Coronary artery (tissue), 2 donors: ENCODE results near the gene HIKESHI.

Experiments used
- DNase-seq: peaks from one replicate; pipeline ENCODE4 v3.0.0-alpha.2; 2017; ENCODE audit warnings: low spot score
- H3K27ac ChIP-seq, 2 donors: fragments of 200-600 bp; sonication (generic); one replicate each; pipeline ENCODE4 v1.5.1; 2016 to 2019
- H3K4me3 ChIP-seq: fragments of 200-600 bp; sonication (generic); 2 replicates; pipeline ENCODE4 v1.5.1; 2016; ENCODE audit warnings: mild to moderate bottlenecking, moderate library complexity
- CTCF ChIP-seq: fragments of 200-600 bp; sonication (generic); IDR thresholded peaks from one replicate; pipeline ENCODE4 v1.5.1; 2019; ENCODE audit warnings: antibody characterized with exemption

The HIKESHI gene

GRCh38 chr11:86374586-86374985, 72.5 kb downstream of the HIKESHI start, which contains the start of gene CCDC81:
Gene CCDC81, plus strand, starts transcription at chr11:86374887. Its CDS starts 277 bp downstream, at chr11:86375164.
- no peak for TF ChIP-seq CTCF
- peak within 1 kb of the TSS; percentile 63 for H3K4me3 ChIP-seq
- H3K27ac ChIP-seq = no peak within 1 kb of the TSS
- no peak for DNase-seq

DNA sequence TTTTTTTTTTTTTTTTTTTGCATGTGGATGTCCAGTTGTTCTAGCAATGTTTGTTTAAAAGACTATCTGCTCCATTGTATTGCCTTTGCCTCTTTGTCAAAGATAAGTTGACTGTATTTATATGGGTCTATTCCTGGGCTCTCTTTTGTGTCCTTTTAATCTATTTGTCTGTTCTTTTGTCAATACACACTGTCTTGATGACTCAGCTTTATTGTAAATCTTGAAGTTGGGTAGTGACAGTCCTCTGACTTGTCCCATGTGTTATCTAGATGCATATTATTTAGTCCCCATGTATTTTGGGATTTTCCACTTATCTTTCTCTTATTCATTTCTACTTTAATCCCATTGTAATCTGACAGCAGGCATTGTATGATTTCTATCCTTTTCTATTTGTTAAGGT, 75.9 kb downstream of the HIKESHI start:
- no peak for TF ChIP-seq CTCF
- no peak for DNase-seq
- no peak overlapping the region for H3K4me3 ChIP-seq

GRCh38 chr11:86380295-86381059, 78.4 kb downstream of the HIKESHI start:
- no peak for TF ChIP-seq CTCF
- no peak for DNase-seq
- H3K27ac ChIP-seq = no peak overlapping the region
- no peak overlapping the region for H3K4me3 ChIP-seq

More for the DNA sequence above, 75.9 kb downstream of the HIKESHI start:
- H3K27ac ChIP-seq = no peak overlapping the region

DNA sequence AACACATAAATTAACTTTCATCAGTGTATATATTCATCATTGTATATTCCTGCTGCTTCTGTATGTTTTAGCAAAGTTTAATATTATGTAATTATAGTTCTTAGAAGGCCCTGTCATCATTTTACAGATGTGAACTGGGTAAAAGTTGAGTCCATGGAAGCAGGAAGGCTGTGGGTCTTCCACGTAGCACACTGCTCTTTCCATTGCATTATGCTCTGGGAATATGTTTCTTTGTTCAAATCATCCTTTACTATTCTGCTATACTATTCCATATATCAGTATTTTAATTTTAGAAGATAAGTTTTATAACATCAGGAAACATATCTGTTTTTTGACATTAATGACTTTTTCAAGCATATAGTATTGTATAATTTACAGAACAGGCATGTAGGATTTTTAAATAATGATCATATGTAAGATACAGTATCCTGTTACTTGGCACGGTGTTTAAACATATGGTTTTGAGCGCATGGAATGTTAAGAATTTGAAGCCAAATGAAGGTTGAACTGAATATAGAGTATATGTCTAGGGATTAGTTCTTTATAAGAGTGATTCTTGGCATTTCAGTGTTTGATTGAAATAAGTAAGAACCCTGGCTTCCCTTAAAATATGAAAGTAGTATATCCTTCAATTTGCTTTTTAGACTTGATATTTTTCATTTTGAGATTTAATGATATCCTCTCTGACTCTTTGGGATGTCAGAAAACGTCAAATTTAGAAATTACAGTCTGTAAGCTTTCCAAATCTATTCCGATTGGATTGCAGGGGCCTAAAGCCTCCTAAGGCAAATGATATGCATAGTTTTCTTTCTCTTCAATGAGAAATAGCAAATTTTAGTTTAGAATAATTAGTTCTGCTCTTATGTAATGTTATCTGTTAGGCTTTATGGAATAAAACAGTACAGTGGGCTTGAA, 81.3 kb downstream of the HIKESHI start:
- no peak for TF ChIP-seq CTCF
- Histone ChIP-seq H3K27ac (no peak overlapping the region), H3K4me3 (no peak overlapping the region)
- DNase-seq = no peak

DNA sequence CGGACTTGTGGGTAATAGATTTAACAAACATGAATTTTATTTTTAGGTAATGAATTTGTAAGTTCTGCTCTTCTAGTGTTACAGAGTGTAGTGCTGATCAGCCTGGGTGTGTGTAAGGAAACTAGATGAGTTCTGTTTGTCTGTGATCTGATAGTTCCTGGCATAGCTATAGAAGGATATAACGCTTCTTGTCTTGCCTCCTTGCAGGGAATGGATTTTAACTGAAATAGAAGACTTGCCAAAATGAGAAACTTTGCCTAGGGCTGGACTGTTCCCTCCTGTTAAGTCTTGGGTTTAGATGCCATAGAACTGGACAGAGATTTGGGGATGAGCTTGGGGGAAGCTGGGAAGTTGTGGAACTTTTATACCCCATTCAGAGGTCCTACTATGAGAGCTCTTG, 84.2 kb downstream of the HIKESHI start:
- H3K27ac ChIP-seq = no peak overlapping the region
- no peak for DNase-seq
- no peak for TF ChIP-seq CTCF
- H3K4me3 ChIP-seq = no peak overlapping the region

DNA sequence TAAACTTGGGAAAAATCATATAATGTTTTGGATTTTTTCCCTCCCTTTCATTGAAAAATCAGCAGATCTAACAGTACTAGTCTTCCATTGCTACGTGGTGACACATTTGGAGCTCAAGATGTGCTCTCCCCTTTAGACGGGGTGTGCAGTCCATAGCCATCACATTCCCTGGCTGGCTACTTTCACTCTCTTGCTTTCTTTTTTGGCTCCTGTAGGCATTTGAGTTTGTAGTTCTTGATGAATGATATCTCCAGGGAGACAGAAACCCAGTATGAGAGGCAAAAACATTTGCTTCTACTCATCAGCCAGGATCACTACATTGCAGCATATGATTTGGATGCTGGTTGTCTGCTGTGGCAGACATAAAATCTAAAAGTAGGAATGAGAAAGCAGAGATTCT, 84.7 kb downstream of the HIKESHI start:
- Histone ChIP-seq H3K27ac (no peak overlapping the region), H3K4me3 (no peak overlapping the region)
- no peak for TF ChIP-seq CTCF
- DNase-seq = no peak
